Measurements from ENCODE around the gene PITPNB.

Gene PITPNB

GRCh38 chr22:27842669-27843431 lies 76.2 kb downstream of the PITPNB start:
- DNase-seq (ENCODE audit: low read depth, low spot score) = no peak
- H3K4me3 ChIP-seq (ENCODE audit: insufficient read length, low read depth) = no peak overlapping the region
- TF ChIP-seq SUZ12 (IDR thresholded peaks at IDR 0.05; ENCODE audit: extremely low read depth, insufficient read depth, insufficient read length) (no peak), ZNF274 (IDR thresholded peaks at IDR 0.05; ENCODE audit: low read depth, low read length) (no peak), YY1 (IDR thresholded peaks at IDR 0.05; ENCODE audit: insufficient read depth, insufficient read length) (no peak)
- no peaks in the 10 kb centered on the region for H3K27me3 ChIP-seq (ENCODE audit: insufficient read depth, insufficient read length)
- H3K9ac ChIP-seq (ENCODE audit: insufficient read length, low read depth) = no peak overlapping the region
- peaks cover 4% of the 10 kb centered on the region for H3K9me3 ChIP-seq (ENCODE audit: insufficient read depth, low read length)
- H3K36me3 ChIP-seq (ENCODE audit: insufficient read depth, insufficient read length, low read length) = peaks cover under 1% of the 10 kb centered on the region
- H3K4me1 ChIP-seq (ENCODE audit: insufficient read depth, insufficient read length) = peaks cover 9% of the 10 kb centered on the region

DNA sequence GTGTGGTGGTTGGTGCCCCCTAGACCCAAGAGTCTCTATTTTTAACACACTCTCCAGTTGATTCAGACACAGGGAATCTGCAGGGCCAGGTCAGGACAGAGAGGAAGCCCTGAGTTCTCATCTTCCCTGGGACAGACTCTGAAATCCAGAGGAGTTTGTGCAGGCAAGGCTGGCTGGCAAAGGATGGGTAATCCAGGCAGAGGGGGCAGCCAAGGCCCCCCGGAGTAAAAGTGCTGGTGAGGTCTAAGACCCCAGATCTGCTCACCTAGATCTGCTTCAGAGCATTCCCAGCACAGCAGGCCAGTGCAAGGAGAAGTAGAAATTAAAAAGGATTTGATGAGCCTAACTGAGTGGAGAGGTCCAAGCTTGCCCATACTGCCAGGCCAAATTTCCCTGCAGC lies 76.9 kb downstream of the PITPNB start:
- H3K36me3 ChIP-seq (ENCODE audit: insufficient read depth, insufficient read length, low read length) = no peaks in the 10 kb centered on the region
- no peak overlapping the region for H3K4me3 ChIP-seq (ENCODE audit: insufficient read length, low read depth)
- no peak for TF ChIP-seq SUZ12 (IDR thresholded peaks at IDR 0.05; ENCODE audit: extremely low read depth, insufficient read depth, insufficient read length)
- no peak for TF ChIP-seq ZNF274 (IDR thresholded peaks at IDR 0.05; ENCODE audit: low read depth, low read length)
- TF ChIP-seq YY1 (IDR thresholded peaks at IDR 0.05; ENCODE audit: insufficient read depth, insufficient read length) = no peak

GRCh38 chr22:27840436-27840835 lies 78.6 kb downstream of the PITPNB start:
- Histone ChIP-seq H3K4me1 (ENCODE audit: insufficient read depth, insufficient read length) (peaks cover 11% of the 10 kb centered on the region), H3K9me3 (ENCODE audit: insufficient read depth, low read length) (peaks cover 9% of the 10 kb centered on the region), H3K4me3 (ENCODE audit: insufficient read length, low read depth) (no peak overlapping the region), H3K9ac (ENCODE audit: insufficient read length, low read depth) (no peak overlapping the region), H3K36me3 (ENCODE audit: insufficient read depth, insufficient read length, low read length) (no peaks in the 10 kb centered on the region), H3K27me3 (ENCODE audit: insufficient read depth, insufficient read length) (no peaks in the 10 kb centered on the region)
- DNase-seq (ENCODE audit: low read depth, low spot score) = no peak
- TF ChIP-seq ZNF274 (IDR thresholded peaks at IDR 0.05; ENCODE audit: low read depth, low read length) (no peak), SUZ12 (IDR thresholded peaks at IDR 0.05; ENCODE audit: extremely low read depth, insufficient read depth, insufficient read length) (no peak), YY1 (IDR thresholded peaks at IDR 0.05; ENCODE audit: insufficient read depth, insufficient read length) (no peak)

More for the DNA sequence above, 76.9 kb downstream of the PITPNB start:
- Histone ChIP-seq H3K4me1 (ENCODE audit: insufficient read depth, insufficient read length) (peaks cover 9% of the 10 kb centered on the region), H3K9me3 (ENCODE audit: insufficient read depth, low read length) (peaks cover 9% of the 10 kb centered on the region), H3K27me3 (ENCODE audit: insufficient read depth, insufficient read length) (no peaks in the 10 kb centered on the region), H3K9ac (ENCODE audit: insufficient read length, low read depth) (no peak overlapping the region)
- no peak for DNase-seq (ENCODE audit: low read depth, low spot score)

DNA sequence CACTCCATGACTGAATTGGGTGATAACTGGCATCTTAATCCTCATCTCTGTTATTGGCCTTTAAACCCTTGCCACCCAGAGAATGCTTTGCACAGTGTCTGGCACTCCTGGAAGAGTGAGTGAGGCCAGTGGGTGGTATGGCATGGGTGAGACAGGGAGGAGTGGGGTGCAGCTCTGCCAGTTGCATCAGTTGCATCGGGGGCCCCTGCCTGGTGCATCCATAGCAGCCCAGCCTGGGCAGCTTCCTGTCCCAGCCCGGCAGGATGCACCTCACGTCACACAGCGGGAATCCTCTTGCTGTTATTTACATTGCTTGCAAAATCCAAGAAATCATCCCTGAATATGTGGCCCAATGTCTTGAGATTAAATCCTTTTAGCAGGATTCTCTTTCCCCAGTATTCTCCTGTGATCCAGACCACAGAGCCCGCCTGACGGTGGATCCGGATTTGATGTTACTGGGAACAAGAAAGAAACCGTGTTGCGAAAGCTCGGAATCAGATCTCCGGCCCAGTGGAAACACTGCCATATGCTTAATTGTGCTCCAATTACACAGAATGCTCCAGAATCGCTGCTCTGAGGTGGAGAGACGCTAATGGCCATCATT lies 79.9 kb downstream of the PITPNB start:
- peaks cover 9% of the 10 kb centered on the region for H3K9me3 ChIP-seq (ENCODE audit: insufficient read depth, low read length)
- H3K9ac ChIP-seq (ENCODE audit: insufficient read length, low read depth) = no peak overlapping the region
- no peak overlapping the region for H3K4me3 ChIP-seq (ENCODE audit: insufficient read length, low read depth)
- H3K27me3 ChIP-seq (ENCODE audit: insufficient read depth, insufficient read length) = no peaks in the 10 kb centered on the region
- DNase-seq (ENCODE audit: low read depth, low spot score) = no peak
- TF ChIP-seq SUZ12 (IDR thresholded peaks at IDR 0.05; ENCODE audit: extremely low read depth, insufficient read depth, insufficient read length) (no peak), YY1 (IDR thresholded peaks at IDR 0.05; ENCODE audit: insufficient read depth, insufficient read length) (no peak), ZNF274 (IDR thresholded peaks at IDR 0.05; ENCODE audit: low read depth, low read length) (no peak)
- peaks cover 8% of the 10 kb centered on the region for H3K4me1 ChIP-seq (ENCODE audit: insufficient read depth, insufficient read length)
- H3K36me3 ChIP-seq (ENCODE audit: insufficient read depth, insufficient read length, low read length) = no peaks in the 10 kb centered on the region

DNA sequence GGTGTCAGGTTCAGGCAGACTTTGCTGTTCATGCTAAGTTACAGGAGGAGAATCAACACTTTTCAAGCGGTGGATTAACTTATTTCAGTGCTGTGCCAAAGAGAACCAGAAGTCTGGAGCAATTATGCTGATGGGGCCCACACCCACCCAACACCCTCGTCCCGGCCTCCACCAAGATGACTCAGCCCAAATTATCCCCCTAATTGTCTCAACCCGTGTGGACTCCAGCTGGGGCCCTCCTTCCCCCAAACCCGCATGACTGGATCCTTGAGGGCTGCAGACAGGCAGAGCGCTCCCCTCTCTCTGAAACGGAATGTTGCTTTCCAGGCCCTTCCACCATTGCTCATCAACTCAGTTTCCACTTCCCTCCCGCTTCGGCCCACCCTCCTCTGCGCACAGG lies 82.9 kb downstream of the PITPNB start:
- H3K9ac ChIP-seq (ENCODE audit: insufficient read length, low read depth) = no peak overlapping the region
- TF ChIP-seq SUZ12 (IDR thresholded peaks at IDR 0.05; ENCODE audit: extremely low read depth, insufficient read depth, insufficient read length) (no peak), YY1 (IDR thresholded peaks at IDR 0.05; ENCODE audit: insufficient read depth, insufficient read length) (no peak), ZNF274 (IDR thresholded peaks at IDR 0.05; ENCODE audit: low read depth, low read length) (no peak)

DNA sequence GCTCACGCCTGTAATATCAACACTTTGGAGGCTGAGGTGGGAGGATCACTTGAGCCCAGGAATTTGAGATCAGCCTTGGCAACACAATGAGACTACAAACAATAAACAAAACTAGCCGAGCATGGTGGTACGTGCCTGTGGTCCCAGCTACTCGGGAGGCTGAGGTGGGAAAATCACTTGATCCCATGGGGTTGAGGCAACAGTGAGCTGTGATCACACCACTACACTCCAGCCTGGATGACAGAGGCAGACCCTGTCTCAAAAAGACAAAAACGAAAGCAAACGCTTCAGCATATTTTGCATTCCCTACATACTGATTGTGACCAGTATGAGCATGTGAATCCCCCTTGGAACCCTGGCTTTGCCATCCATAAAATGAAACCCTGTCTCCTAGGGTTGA lies 83.6 kb downstream of the PITPNB start:
- no peak for TF ChIP-seq SUZ12 (IDR thresholded peaks at IDR 0.05; ENCODE audit: extremely low read depth, insufficient read depth, insufficient read length)
- no peak for TF ChIP-seq ZNF274 (IDR thresholded peaks at IDR 0.05; ENCODE audit: low read depth, low read length)
- TF ChIP-seq YY1 (IDR thresholded peaks at IDR 0.05; ENCODE audit: insufficient read depth, insufficient read length) = no peak
- no peaks in the 10 kb centered on the region for H3K36me3 ChIP-seq (ENCODE audit: insufficient read depth, insufficient read length, low read length)
- no peak overlapping the region for H3K9ac ChIP-seq (ENCODE audit: insufficient read length, low read depth)

More for the DNA sequence above, 82.9 kb downstream of the PITPNB start:
- Histone ChIP-seq H3K27me3 (ENCODE audit: insufficient read depth, insufficient read length) (no peaks in the 10 kb centered on the region), H3K4me1 (ENCODE audit: insufficient read depth, insufficient read length) (peaks cover 12% of the 10 kb centered on the region), H3K9me3 (ENCODE audit: insufficient read depth, low read length) (peaks cover 9% of the 10 kb centered on the region), H3K36me3 (ENCODE audit: insufficient read depth, insufficient read length, low read length) (no peaks in the 10 kb centered on the region), H3K4me3 (ENCODE audit: insufficient read length, low read depth) (no peak overlapping the region)
- no peak for DNase-seq (ENCODE audit: low read depth, low spot score)

More for the DNA sequence above, 83.6 kb downstream of the PITPNB start:
- H3K9me3 ChIP-seq (ENCODE audit: insufficient read depth, low read length) = peaks cover 9% of the 10 kb centered on the region
- no peak overlapping the region for H3K4me3 ChIP-seq (ENCODE audit: insufficient read length, low read depth)
- H3K27me3 ChIP-seq (ENCODE audit: insufficient read depth, insufficient read length) = no peaks in the 10 kb centered on the region
- H3K4me1 ChIP-seq (ENCODE audit: insufficient read depth, insufficient read length) = peaks cover 12% of the 10 kb centered on the region
- DNase-seq (ENCODE audit: low read depth, low spot score) = no peak

Data from NT2/D1 (cell line).